ENCODE data around the gene IRF2BP2. TPM values are rescaled to one million over a fixed set of nuclear protein-coding genes. Genes with fewer than 3 reads are reported as not detected.
A peak's percentile ranks its signal among the peaks of the same experiment; 100 is the strongest.

IRF2BP2 gene
- total and polyA plus RNA-seq, 4 donors: 49.3 to 197 (median 110) TPM

DNA sequence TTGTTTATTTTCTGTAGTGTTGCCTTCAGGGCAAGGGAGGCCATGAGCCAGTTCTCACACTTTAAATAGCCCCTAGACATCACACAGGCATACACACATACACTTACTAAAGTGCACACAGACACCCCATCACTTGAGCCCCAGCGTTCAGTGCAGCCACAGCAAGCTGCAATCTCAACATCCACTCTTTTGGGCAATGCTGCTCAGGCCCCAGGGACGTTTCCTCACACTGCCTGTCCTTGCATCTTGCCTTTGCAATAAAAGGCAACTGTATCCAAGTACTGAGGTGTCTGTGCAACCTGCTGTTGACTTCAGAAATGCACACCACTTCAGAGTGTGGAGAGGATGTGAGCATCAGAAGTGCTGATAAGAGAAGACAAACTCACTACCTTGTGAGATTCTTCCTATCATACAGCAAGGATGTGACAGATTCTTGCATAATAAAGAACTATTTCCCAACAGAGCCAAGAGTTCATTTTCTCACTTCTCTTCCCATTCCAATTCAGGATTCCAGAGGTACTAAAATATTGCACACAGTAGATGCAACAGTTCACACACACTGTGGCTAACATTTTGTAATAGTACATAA, 36.2 kb downstream of the IRF2BP2 start:
- ATAC-seq (ENCODE audit: insufficient read depth, low FRiP score): no peak
- Histone ChIP-seq H3K36me3 (ENCODE audit: control insufficient read depth in 4 of 4, insufficient read depth in 4 of 4, low read length in 4 of 4) (no peaks in the 10 kb centered on the region), H3K27me3 (ENCODE audit: control insufficient read depth in 3 of 3, insufficient read depth in 3 of 3, low read length in 2 of 3) (no peaks in the 10 kb centered on the region), H3K27ac (ENCODE audit: low read depth in 1 of 2, low read length in 1 of 2) (no peak overlapping the region), H3K9ac (ENCODE audit: insufficient read depth in 1 of 2, low read length in 2 of 2) (no peak overlapping the region), H3K4me1 (ENCODE audit: control insufficient read depth in 5 of 5, insufficient read depth in 5 of 5, low read length in 5 of 5) (peaks cover 0 to 27% (median 1%) of the 10 kb centered on the region in 5 donors), H3K9me3 (ENCODE audit: control insufficient read depth in 4 of 4, insufficient read depth in 3 of 4, low read length in 3 of 4) (no peaks in the 10 kb centered on the region), H3K4me3 (no peak overlapping the region)
- 11 to 32% methylated on average over 2 of the region's 2 CpGs for WGBS, 2 donors
- TF ChIP-seq, protein P1, sequence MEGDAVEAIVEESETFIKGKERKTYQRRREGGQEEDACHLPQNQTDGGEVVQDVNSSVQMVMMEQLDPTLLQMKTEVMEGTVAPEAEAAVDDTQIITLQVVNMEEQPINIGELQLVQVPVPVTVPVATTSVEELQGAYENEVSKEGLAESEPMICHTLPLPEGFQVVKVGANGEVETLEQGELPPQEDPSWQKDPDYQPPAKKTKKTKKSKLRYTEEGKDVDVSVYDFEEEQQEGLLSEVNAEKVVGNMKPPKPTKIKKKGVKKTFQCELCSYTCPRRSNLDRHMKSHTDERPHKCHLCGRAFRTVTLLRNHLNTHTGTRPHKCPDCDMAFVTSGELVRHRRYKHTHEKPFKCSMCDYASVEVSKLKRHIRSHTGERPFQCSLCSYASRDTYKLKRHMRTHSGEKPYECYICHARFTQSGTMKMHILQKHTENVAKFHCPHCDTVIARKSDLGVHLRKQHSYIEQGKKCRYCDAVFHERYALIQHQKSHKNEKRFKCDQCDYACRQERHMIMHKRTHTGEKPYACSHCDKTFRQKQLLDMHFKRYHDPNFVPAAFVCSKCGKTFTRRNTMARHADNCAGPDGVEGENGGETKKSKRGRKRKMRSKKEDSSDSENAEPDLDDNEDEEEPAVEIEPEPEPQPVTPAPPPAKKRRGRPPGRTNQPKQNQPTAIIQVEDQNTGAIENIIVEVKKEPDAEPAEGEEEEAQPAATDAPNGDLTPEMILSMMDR (IDR thresholded peaks at IDR 0.05; ENCODE audit: control extremely low read depth, extremely low read depth): no peak
- peak; percentile 43 to 67 (median 62) for DNase-seq

DNA sequence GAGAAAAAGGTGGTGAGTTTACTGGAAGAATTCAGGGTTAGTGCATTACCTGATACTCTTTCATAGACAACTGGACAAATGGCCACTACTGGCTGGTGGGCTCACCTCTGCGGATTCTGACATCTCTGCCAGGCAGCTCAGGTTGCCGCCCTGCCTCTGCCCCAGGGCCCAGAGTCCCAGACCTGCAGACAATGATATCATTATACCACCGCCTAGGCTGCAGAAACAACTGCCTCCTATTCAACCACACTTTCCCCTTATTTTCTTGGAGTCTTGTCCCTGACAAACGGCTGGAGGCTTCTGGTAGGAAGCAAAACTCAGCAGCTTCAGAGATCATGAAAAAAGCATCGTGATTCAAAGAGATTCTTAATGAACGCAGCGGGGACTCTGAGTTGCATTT, 37.0 kb downstream of the IRF2BP2 start:
- Histone ChIP-seq H3K9ac (ENCODE audit: insufficient read depth in 1 of 2, low read length in 2 of 2) (no peak overlapping the region), H3K4me3 (no peak overlapping the region), H3K9me3 (ENCODE audit: control insufficient read depth in 4 of 4, insufficient read depth in 3 of 4, low read length in 3 of 4) (no peaks in the 10 kb centered on the region), H3K27ac (ENCODE audit: low read depth in 1 of 2, low read length in 1 of 2) (no peak overlapping the region), H3K4me1 (ENCODE audit: control insufficient read depth in 5 of 5, insufficient read depth in 5 of 5, low read length in 5 of 5) (peaks cover 0 to 27% (median 1%) of the 10 kb centered on the region in 5 donors), H3K36me3 (ENCODE audit: control insufficient read depth in 4 of 4, insufficient read depth in 4 of 4, low read length in 4 of 4) (no peaks in the 10 kb centered on the region), H3K27me3 (ENCODE audit: control insufficient read depth in 3 of 3, insufficient read depth in 3 of 3, low read length in 2 of 3) (no peaks in the 10 kb centered on the region)
- WGBS, 2 donors: 89 to 91% methylated on average over 7 of the region's 7 CpGs
- DNase-seq: no peak
- no peak for ATAC-seq (ENCODE audit: insufficient read depth, low FRiP score)
- TF ChIP-seq, protein P1 (IDR thresholded peaks at IDR 0.05; ENCODE audit: control extremely low read depth, extremely low read depth): no peak

DNA sequence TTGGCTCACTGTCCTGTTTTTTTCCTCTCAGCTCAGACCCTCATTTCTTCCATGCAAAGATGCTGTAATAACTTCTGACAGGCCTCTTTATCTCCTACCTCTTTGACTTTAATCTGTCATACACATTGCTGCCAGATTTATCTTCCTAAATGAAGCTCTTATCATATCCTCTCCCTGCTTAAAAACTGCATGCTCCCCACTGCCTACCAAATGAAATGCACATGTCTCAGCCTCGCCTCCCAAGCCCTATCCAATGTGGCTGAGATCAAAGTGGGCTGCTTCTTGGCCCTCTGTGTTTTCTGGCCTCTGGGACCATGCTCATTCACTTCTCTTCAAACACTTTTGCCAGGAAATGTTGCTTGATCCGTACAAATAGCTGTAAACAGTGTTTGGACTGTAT, 38.3 kb downstream of the IRF2BP2 start:
- Histone ChIP-seq H3K4me3 (no peak overlapping the region), H3K9me3 (ENCODE audit: control insufficient read depth in 4 of 4, insufficient read depth in 3 of 4, low read length in 3 of 4) (peaks cover 0 to 2% (median 0%) of the 10 kb centered on the region in 4 donors), H3K27me3 (ENCODE audit: control insufficient read depth in 3 of 3, insufficient read depth in 3 of 3, low read length in 2 of 3) (no peaks in the 10 kb centered on the region), H3K9ac (ENCODE audit: insufficient read depth in 1 of 2, low read length in 2 of 2) (no peak overlapping the region), H3K36me3 (ENCODE audit: control insufficient read depth in 4 of 4, insufficient read depth in 4 of 4, low read length in 4 of 4) (no peaks in the 10 kb centered on the region), H3K27ac (ENCODE audit: low read depth in 1 of 2, low read length in 1 of 2) (no peak overlapping the region), H3K4me1 (ENCODE audit: control insufficient read depth in 5 of 5, insufficient read depth in 5 of 5, low read length in 5 of 5) (peaks cover 0 to 27% (median 1%) of the 10 kb centered on the region in 5 donors)
- ATAC-seq (ENCODE audit: insufficient read depth, low FRiP score): no peak
- TF ChIP-seq, protein P1 (IDR thresholded peaks at IDR 0.05; ENCODE audit: control extremely low read depth, extremely low read depth): no peak
- WGBS, 2 donors: 70 to 83% methylated on average over 2 of the region's 2 CpGs
- peak; percentile 48 to 66 (median 64) for DNase-seq
